WI38 (cell line): ENCODE data around the gene RAB44.
"Not testable (repeated sequence)": the region's sequence is repeated elsewhere in the genome, so short reads cannot be mapped to it uniquely, and the experiment has no call there.

Experiments used
- H3K4me3 ChIP-seq: 2 replicates; pipeline ENCODE4 v1.5.1; 2011; ENCODE audit warnings: low read depth, mild to moderate bottlenecking, control low read depth, low read length
- CTCF ChIP-seq: IDR thresholded peaks from 2 replicates; pipeline ENCODE4 v1.5.1; 2012; ENCODE audit warnings: low read depth, mild to moderate bottlenecking, control low read depth, low read length

RAB44 gene

GRCh38 chr6:36699348-36699747 is 1.7 kb downstream of the RAB44 start:
- H3K4me3 ChIP-seq = no peak overlapping the region
- TF ChIP-seq CTCF = no peak

- TF ChIP-seq CTCF = no peak
- H3K4me3 ChIP-seq = no peak overlapping the region
Measured at GRCh38 chr6:36700071-36700812, 2.6 kb downstream of the RAB44 start.

- no peak overlapping the region for H3K4me3 ChIP-seq
- TF ChIP-seq CTCF = no peak
Measured at GRCh38 chr6:36700831-36701230, 3.2 kb downstream of the RAB44 start.

- TF ChIP-seq CTCF = no peak
Measured at GRCh38 chr6:36701401-36701991, 3.9 kb downstream of the RAB44 start.

GRCh38 chr6:36702656-36703055 is 5.0 kb downstream of the RAB44 start:
- no peak for TF ChIP-seq CTCF

More at GRCh38 chr6:36701401-36701991, 3.9 kb downstream of the RAB44 start:
- H3K4me3 ChIP-seq = no peak overlapping the region

GRCh38 chr6:36703081-36703606 is 5.5 kb downstream of the RAB44 start:
- no peak for TF ChIP-seq CTCF
- no peak overlapping the region for H3K4me3 ChIP-seq

More at GRCh38 chr6:36702656-36703055, 5.0 kb downstream of the RAB44 start:
- no peak overlapping the region for H3K4me3 ChIP-seq

- no peak overlapping the region for H3K4me3 ChIP-seq
- TF ChIP-seq CTCF = no peak
Measured at GRCh38 chr6:36703982-36704381, 6.4 kb downstream of the RAB44 start.

- H3K4me3 ChIP-seq = not testable (repeated sequence)
Measured at GRCh38 chr6:36704961-36705577, 7.4 kb downstream of the RAB44 start.
